Fibroblast of skin of left quadriceps (primary cell): ENCODE data around the gene ATP7A.
A peak's percentile ranks its signal among the peaks of the same experiment; 100 is the strongest.
"Not testable (repeated sequence)": the region's sequence is repeated elsewhere in the genome, so short reads cannot be mapped to it uniquely, and the experiment has no call there.

Experiments
- DNase-seq, 2 experiments: peaks; one replicate each; pipeline ENCODE4 v3.0.0-alpha.2; 2013; ENCODE audit warnings: low read depth in 2 of 2

Gene ATP7A

DNA sequence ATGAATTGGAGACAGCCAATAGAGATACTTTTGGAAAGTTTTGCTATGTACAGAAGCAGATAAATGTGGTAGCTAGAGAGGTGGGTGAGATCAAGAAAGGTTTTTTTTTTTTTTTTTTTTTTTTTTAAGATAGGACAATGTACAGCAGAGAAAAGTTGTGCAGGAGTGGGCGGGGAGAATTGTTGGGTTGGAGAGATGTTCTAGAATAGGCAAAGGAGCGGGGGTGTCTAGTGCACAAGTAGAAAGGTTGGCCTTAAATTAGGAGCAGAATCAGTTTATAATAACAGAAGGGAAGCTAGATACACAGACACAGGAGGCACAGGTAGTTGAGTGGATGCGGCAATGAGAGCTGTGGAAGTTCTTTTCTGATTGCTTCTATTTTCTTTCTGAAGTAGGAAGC, 127.4 kb downstream of the ATP7A start:
- DNase-seq: no peak

GRCh38 chrX:78042601-78043000, 132.1 kb downstream of the ATP7A start:
- DNase-seq: no peak

- DNase-seq: no peak
Observed at GRCh38 chrX:78046362-78046761, 135.9 kb downstream of the ATP7A start.

DNA sequence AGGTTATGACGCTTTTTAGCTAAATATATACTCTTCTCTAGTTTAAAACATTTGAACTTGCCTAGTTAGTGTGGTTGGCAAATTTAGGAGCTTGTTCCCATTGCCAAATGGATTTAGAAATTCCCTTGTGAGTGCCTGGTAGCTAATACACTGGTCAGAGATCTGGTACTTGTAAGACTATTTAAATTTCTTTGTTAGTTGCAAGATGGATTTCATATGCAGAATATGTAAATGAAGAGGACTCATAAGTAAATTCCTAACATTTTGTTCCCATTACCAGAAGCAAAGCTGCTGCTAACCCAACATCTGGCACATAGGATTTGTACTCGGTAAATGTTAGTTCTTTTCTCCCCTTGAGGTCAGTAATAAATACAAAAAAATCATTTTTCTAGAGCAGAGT, 137.6 kb downstream of the ATP7A start:
- DNase-seq: no peak

- DNase-seq: no peak
Observed at GRCh38 chrX:78063687-78064086, 153.2 kb downstream of the ATP7A start.

- no peak for DNase-seq
Observed at GRCh38 chrX:78064152-78064551, 153.7 kb downstream of the ATP7A start.

- peak; percentile 36 to 47 for DNase-seq
Observed at GRCh38 chrX:78064698-78065601, 154.5 kb downstream of the ATP7A start.

DNA sequence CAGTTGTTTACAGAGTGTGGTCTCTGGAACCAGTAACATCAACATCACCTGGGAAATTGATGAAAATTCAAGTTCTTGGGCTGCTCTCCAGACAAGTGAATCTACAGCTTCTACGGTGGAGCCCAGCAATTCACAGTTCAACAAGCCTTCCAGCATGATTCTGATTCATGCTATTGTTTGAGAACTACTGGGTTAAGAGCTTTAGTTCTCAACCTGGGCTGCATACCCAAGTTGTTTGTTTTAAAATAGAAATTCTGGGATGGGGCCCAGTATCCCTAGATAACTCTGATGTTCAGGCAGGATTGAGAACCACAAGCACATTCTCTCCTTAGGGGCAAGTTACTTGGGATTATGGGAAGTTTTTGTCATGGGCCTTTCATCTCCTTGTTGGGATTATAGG, 155.6 kb downstream of the ATP7A start:
- no peak for DNase-seq

DNA sequence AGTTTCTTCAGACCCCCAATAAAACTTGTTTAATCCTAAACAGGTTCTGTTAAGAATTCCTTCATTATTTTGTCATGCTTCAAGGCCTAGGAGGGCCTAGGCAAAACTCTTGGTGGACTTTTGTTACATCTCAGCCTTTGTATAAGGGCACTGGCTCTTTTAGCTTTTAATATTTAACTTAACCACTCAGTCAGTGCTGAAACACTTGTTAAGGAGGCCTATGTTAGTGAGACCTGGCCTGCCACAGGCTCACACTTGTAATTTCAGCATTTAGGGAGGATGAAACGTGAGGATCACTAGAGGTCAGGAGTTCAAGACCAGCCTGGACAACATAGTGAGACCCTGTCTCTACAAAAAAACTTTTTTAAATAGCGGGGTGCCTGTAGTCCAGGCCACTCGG, 160.8 kb downstream of the ATP7A start:
- DNase-seq: no peak

GRCh38 chrX:78073147-78074077, 162.9 kb downstream of the ATP7A start:
- not testable (repeated sequence) for DNase-seq

GRCh38 chrX:78074088-78074487, 163.6 kb downstream of the ATP7A start:
- DNase-seq: no peak

- DNase-seq: no peak
Observed at GRCh38 chrX:78075787-78076389, 165.4 kb downstream of the ATP7A start.

GRCh38 chrX:78081413-78081812, 170.9 kb downstream of the ATP7A start:
- DNase-seq: not testable (repeated sequence)

DNA sequence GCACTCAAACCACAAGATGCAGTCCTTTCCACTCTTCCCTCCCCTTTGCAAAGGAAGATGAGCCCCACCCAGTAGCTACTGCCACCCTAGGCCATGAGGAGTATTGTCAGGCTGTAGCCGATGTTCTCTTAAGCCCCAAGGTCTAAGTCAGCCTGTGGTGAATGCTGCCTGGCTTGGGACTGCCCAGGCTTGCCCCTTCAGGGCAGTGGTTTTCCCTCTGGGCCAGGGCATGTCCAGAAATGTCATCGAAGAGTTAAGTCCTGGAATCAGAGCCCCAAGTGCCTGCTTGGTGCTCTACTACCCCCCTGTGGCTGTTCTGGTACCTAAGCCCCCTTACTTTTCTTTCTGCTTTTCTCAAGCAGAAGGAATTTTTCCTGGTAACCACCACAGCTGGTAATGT, 181.8 kb downstream of the ATP7A start:
- DNase-seq: peak in 1 of 2 experiments; percentile 13

GRCh38 chrX:78098108-78098507, 187.6 kb downstream of the ATP7A start:
- DNase-seq: no peak
